ENCODE data around the gene DLGAP3. TPM values are rescaled to one million over a fixed set of nuclear protein-coding genes. Genes with fewer than 3 reads are reported as not detected.

DLGAP3 gene
- total RNA-seq, 1 donor from 2014 or later = not detected

GRCh38 chr1:34923490-34923889 is 6.0 kb downstream of the DLGAP3 start:
- H3K9me3 ChIP-seq (ENCODE audit: control insufficient read depth in 3 of 3, low read length in 3 of 3) = no peaks in the 10 kb centered on the region
- no peak overlapping the region for H3K4me3 ChIP-seq (ENCODE audit: low read length in 3 of 3)
- no peaks in the 10 kb centered on the region for H3K36me3 ChIP-seq (ENCODE audit: control insufficient read depth in 3 of 3, insufficient read depth in 3 of 3, low read length in 3 of 3)
- H3K27me3 ChIP-seq (ENCODE audit: control insufficient read depth in 3 of 3, insufficient read depth in 3 of 3, low read length in 3 of 3) = peaks cover 52 to 67% (median 54%) of the 10 kb centered on the region in 3 donors
- no peak overlapping the region for H3K9ac ChIP-seq (ENCODE audit: low read depth in 1 of 3, low read length in 3 of 3)
- H3K27ac ChIP-seq (ENCODE audit: low read depth, low read length) = no peak overlapping the region
- peaks cover under 1 to 2% (median under 1%) of the 10 kb centered on the region in 3 donors for H3K4me1 ChIP-seq (ENCODE audit: control insufficient read depth in 3 of 3, insufficient read depth in 3 of 3, low read length in 3 of 3)

- Histone ChIP-seq H3K27ac (ENCODE audit: low read depth, low read length) (no peak overlapping the region), H3K27me3 (ENCODE audit: control insufficient read depth in 3 of 3, insufficient read depth in 3 of 3, low read length in 3 of 3) (peaks cover 30 to 46% (median 42%) of the 10 kb centered on the region in 3 donors)
Observed at GRCh38 chr1:34918977-34919561, 10.4 kb downstream of the DLGAP3 start.

GRCh38 chr1:34918386-34918976 is 11.0 kb downstream of the DLGAP3 start:
- H3K4me3 ChIP-seq (ENCODE audit: low read length in 3 of 3) = no peak overlapping the region
- no peak overlapping the region for H3K9ac ChIP-seq (ENCODE audit: low read depth in 1 of 3, low read length in 3 of 3)
- no peaks in the 10 kb centered on the region for H3K36me3 ChIP-seq (ENCODE audit: control insufficient read depth in 3 of 3, insufficient read depth in 3 of 3, low read length in 3 of 3)
- no peaks in the 10 kb centered on the region for H3K4me1 ChIP-seq (ENCODE audit: control insufficient read depth in 3 of 3, insufficient read depth in 3 of 3, low read length in 3 of 3)
- no peaks in the 10 kb centered on the region for H3K9me3 ChIP-seq (ENCODE audit: control insufficient read depth in 3 of 3, low read length in 3 of 3)
- peaks cover 33 to 46% (median 40%) of the 10 kb centered on the region in 3 donors for H3K27me3 ChIP-seq (ENCODE audit: control insufficient read depth in 3 of 3, insufficient read depth in 3 of 3, low read length in 3 of 3)
- no peak overlapping the region for H3K27ac ChIP-seq (ENCODE audit: low read depth, low read length)

More at GRCh38 chr1:34918977-34919561, 10.4 kb downstream of the DLGAP3 start:
- H3K4me1 ChIP-seq (ENCODE audit: control insufficient read depth in 3 of 3, insufficient read depth in 3 of 3, low read length in 3 of 3) = no peaks in the 10 kb centered on the region
- no peak overlapping the region for H3K9ac ChIP-seq (ENCODE audit: low read depth in 1 of 3, low read length in 3 of 3)
- no peaks in the 10 kb centered on the region for H3K9me3 ChIP-seq (ENCODE audit: control insufficient read depth in 3 of 3, low read length in 3 of 3)
- H3K4me3 ChIP-seq (ENCODE audit: low read length in 3 of 3) = no peak overlapping the region
- H3K36me3 ChIP-seq (ENCODE audit: control insufficient read depth in 3 of 3, insufficient read depth in 3 of 3, low read length in 3 of 3) = no peaks in the 10 kb centered on the region

GRCh38 chr1:34917017-34917416 is 12.4 kb downstream of the DLGAP3 start:
- Histone ChIP-seq H3K4me1 (ENCODE audit: control insufficient read depth in 3 of 3, insufficient read depth in 3 of 3, low read length in 3 of 3) (no peaks in the 10 kb centered on the region), H3K27me3 (ENCODE audit: control insufficient read depth in 3 of 3, insufficient read depth in 3 of 3, low read length in 3 of 3) (peaks cover 26 to 39% (median 29%) of the 10 kb centered on the region in 3 donors), H3K4me3 (ENCODE audit: low read length in 3 of 3) (no peak overlapping the region), H3K36me3 (ENCODE audit: control insufficient read depth in 3 of 3, insufficient read depth in 3 of 3, low read length in 3 of 3) (no peaks in the 10 kb centered on the region), H3K27ac (ENCODE audit: low read depth, low read length) (no peak overlapping the region), H3K9me3 (ENCODE audit: control insufficient read depth in 3 of 3, low read length in 3 of 3) (no peaks in the 10 kb centered on the region), H3K9ac (ENCODE audit: low read depth in 1 of 3, low read length in 3 of 3) (no peak overlapping the region)

GRCh38 chr1:34916104-34916503 is 13.3 kb downstream of the DLGAP3 start:
- peaks cover 17 to 40% (median 29%) of the 10 kb centered on the region in 3 donors for H3K27me3 ChIP-seq (ENCODE audit: control insufficient read depth in 3 of 3, insufficient read depth in 3 of 3, low read length in 3 of 3)
- no peak overlapping the region for H3K9ac ChIP-seq (ENCODE audit: low read depth in 1 of 3, low read length in 3 of 3)
- no peaks in the 10 kb centered on the region for H3K4me1 ChIP-seq (ENCODE audit: control insufficient read depth in 3 of 3, insufficient read depth in 3 of 3, low read length in 3 of 3)
- no peak overlapping the region for H3K27ac ChIP-seq (ENCODE audit: low read depth, low read length)
- H3K36me3 ChIP-seq (ENCODE audit: control insufficient read depth in 3 of 3, insufficient read depth in 3 of 3, low read length in 3 of 3) = no peaks in the 10 kb centered on the region
- no peaks in the 10 kb centered on the region for H3K9me3 ChIP-seq (ENCODE audit: control insufficient read depth in 3 of 3, low read length in 3 of 3)
- H3K4me3 ChIP-seq (ENCODE audit: low read length in 3 of 3) = no peak overlapping the region

- H3K27me3 ChIP-seq (ENCODE audit: control insufficient read depth in 3 of 3, insufficient read depth in 3 of 3, low read length in 3 of 3) = peaks cover 14 to 41% (median 29%) of the 10 kb centered on the region in 3 donors
- no peaks in the 10 kb centered on the region for H3K9me3 ChIP-seq (ENCODE audit: control insufficient read depth in 3 of 3, low read length in 3 of 3)
Observed at GRCh38 chr1:34915521-34915920, 13.9 kb downstream of the DLGAP3 start.

GRCh38 chr1:34914958-34915357 is 14.5 kb downstream of the DLGAP3 start:
- Histone ChIP-seq H3K9me3 (ENCODE audit: control insufficient read depth in 3 of 3, low read length in 3 of 3) (no peaks in the 10 kb centered on the region), H3K36me3 (ENCODE audit: control insufficient read depth in 3 of 3, insufficient read depth in 3 of 3, low read length in 3 of 3) (no peaks in the 10 kb centered on the region), H3K9ac (ENCODE audit: low read depth in 1 of 3, low read length in 3 of 3) (no peak overlapping the region), H3K4me1 (ENCODE audit: control insufficient read depth in 3 of 3, insufficient read depth in 3 of 3, low read length in 3 of 3) (no peaks in the 10 kb centered on the region), H3K4me3 (ENCODE audit: low read length in 3 of 3) (no peak overlapping the region), H3K27me3 (ENCODE audit: control insufficient read depth in 3 of 3, insufficient read depth in 3 of 3, low read length in 3 of 3) (peaks cover 11 to 41% (median 24%) of the 10 kb centered on the region in 3 donors), H3K27ac (ENCODE audit: low read depth, low read length) (no peak overlapping the region)

More at GRCh38 chr1:34915521-34915920, 13.9 kb downstream of the DLGAP3 start:
- Histone ChIP-seq H3K36me3 (ENCODE audit: control insufficient read depth in 3 of 3, insufficient read depth in 3 of 3, low read length in 3 of 3) (no peaks in the 10 kb centered on the region), H3K4me1 (ENCODE audit: control insufficient read depth in 3 of 3, insufficient read depth in 3 of 3, low read length in 3 of 3) (no peaks in the 10 kb centered on the region), H3K4me3 (ENCODE audit: low read length in 3 of 3) (no peak overlapping the region), H3K9ac (ENCODE audit: low read depth in 1 of 3, low read length in 3 of 3) (no peak overlapping the region), H3K27ac (ENCODE audit: low read depth, low read length) (no peak overlapping the region)

- Histone ChIP-seq H3K9me3 (ENCODE audit: control insufficient read depth in 3 of 3, low read length in 3 of 3) (no peaks in the 10 kb centered on the region), H3K9ac (ENCODE audit: low read depth in 1 of 3, low read length in 3 of 3) (no peak overlapping the region), H3K36me3 (ENCODE audit: control insufficient read depth in 3 of 3, insufficient read depth in 3 of 3, low read length in 3 of 3) (no peaks in the 10 kb centered on the region), H3K4me3 (ENCODE audit: low read length in 3 of 3) (no peak overlapping the region), H3K4me1 (ENCODE audit: control insufficient read depth in 3 of 3, insufficient read depth in 3 of 3, low read length in 3 of 3) (no peaks in the 10 kb centered on the region), H3K27ac (ENCODE audit: low read depth, low read length) (no peak overlapping the region), H3K27me3 (ENCODE audit: control insufficient read depth in 3 of 3, insufficient read depth in 3 of 3, low read length in 3 of 3) (peaks cover 2 to 33% (median 16%) of the 10 kb centered on the region in 3 donors)
Observed at GRCh38 chr1:34911465-34911864, 18.0 kb downstream of the DLGAP3 start.

GRCh38 chr1:34910425-34910824 is 19.0 kb downstream of the DLGAP3 start:
- H3K36me3 ChIP-seq (ENCODE audit: control insufficient read depth in 3 of 3, insufficient read depth in 3 of 3, low read length in 3 of 3) = no peaks in the 10 kb centered on the region
- no peak overlapping the region for H3K4me3 ChIP-seq (ENCODE audit: low read length in 3 of 3)
- no peaks in the 10 kb centered on the region for H3K4me1 ChIP-seq (ENCODE audit: control insufficient read depth in 3 of 3, insufficient read depth in 3 of 3, low read length in 3 of 3)
- H3K27ac ChIP-seq (ENCODE audit: low read depth, low read length) = no peak overlapping the region
- H3K9me3 ChIP-seq (ENCODE audit: control insufficient read depth in 3 of 3, low read length in 3 of 3) = no peaks in the 10 kb centered on the region
- peaks cover 2 to 27% (median 16%) of the 10 kb centered on the region in 3 donors for H3K27me3 ChIP-seq (ENCODE audit: control insufficient read depth in 3 of 3, insufficient read depth in 3 of 3, low read length in 3 of 3)
- no peak overlapping the region for H3K9ac ChIP-seq (ENCODE audit: low read depth in 1 of 3, low read length in 3 of 3)

GRCh38 chr1:34908369-34908768 is 21.1 kb downstream of the DLGAP3 start:
- no peak overlapping the region for H3K4me3 ChIP-seq (ENCODE audit: low read length in 3 of 3)
- H3K9me3 ChIP-seq (ENCODE audit: control insufficient read depth in 3 of 3, low read length in 3 of 3) = no peaks in the 10 kb centered on the region
- H3K27ac ChIP-seq (ENCODE audit: low read depth, low read length) = no peak overlapping the region
- no peaks in the 10 kb centered on the region for H3K36me3 ChIP-seq (ENCODE audit: control insufficient read depth in 3 of 3, insufficient read depth in 3 of 3, low read length in 3 of 3)
- peaks cover 2 to 17% (median 4%) of the 10 kb centered on the region in 3 donors for H3K27me3 ChIP-seq (ENCODE audit: control insufficient read depth in 3 of 3, insufficient read depth in 3 of 3, low read length in 3 of 3)
- no peaks in the 10 kb centered on the region for H3K4me1 ChIP-seq (ENCODE audit: control insufficient read depth in 3 of 3, insufficient read depth in 3 of 3, low read length in 3 of 3)
- H3K9ac ChIP-seq (ENCODE audit: low read depth in 1 of 3, low read length in 3 of 3) = no peak overlapping the region

Measured in skeletal muscle tissue (tissue), 4 donors.